ENCODE measurements around the gene ZNF398.

DNA sequence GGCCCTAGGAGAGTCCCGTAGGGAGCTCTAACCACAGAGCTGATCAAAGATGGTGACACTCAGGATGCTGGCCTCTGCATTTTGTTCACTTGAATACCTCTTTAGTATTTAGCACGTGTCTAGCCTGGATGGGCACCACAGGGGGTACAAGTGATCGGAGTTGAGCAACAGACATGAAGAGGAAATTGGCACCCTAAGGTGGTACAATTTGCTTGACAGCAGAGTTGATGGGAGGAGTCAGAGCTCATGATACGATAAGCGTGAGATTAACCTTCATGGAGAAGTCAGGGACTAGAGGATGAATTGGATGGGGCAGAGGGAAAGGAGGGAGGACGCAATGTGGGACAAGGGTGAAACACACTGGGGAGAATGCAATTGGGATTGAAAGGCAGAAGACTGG, 82.3 kb downstream of the ZNF398 start:
- TF ChIP-seq, protein P1, sequence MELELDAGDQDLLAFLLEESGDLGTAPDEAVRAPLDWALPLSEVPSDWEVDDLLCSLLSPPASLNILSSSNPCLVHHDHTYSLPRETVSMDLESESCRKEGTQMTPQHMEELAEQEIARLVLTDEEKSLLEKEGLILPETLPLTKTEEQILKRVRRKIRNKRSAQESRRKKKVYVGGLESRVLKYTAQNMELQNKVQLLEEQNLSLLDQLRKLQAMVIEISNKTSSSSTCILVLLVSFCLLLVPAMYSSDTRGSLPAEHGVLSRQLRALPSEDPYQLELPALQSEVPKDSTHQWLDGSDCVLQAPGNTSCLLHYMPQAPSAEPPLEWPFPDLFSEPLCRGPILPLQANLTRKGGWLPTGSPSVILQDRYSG (CRISPR knock-in tag; IDR thresholded peaks at IDR 0.05) = no peak
- no peak for TF ChIP-seq RFXAP (CRISPR knock-in tag; IDR thresholded peaks at IDR 0.05; ENCODE audit: borderline replicate concordance)
- TF ChIP-seq, protein P2, sequence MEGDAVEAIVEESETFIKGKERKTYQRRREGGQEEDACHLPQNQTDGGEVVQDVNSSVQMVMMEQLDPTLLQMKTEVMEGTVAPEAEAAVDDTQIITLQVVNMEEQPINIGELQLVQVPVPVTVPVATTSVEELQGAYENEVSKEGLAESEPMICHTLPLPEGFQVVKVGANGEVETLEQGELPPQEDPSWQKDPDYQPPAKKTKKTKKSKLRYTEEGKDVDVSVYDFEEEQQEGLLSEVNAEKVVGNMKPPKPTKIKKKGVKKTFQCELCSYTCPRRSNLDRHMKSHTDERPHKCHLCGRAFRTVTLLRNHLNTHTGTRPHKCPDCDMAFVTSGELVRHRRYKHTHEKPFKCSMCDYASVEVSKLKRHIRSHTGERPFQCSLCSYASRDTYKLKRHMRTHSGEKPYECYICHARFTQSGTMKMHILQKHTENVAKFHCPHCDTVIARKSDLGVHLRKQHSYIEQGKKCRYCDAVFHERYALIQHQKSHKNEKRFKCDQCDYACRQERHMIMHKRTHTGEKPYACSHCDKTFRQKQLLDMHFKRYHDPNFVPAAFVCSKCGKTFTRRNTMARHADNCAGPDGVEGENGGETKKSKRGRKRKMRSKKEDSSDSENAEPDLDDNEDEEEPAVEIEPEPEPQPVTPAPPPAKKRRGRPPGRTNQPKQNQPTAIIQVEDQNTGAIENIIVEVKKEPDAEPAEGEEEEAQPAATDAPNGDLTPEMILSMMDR (CRISPR knock-in tag; IDR thresholded peaks at IDR 0.05) = no peak
- no peak for TF ChIP-seq NFE2L1 (CRISPR knock-in tag; IDR thresholded peaks at IDR 0.05; ENCODE audit: borderline replicate concordance)
- TF ChIP-seq POLR2A (IDR thresholded peaks at IDR 0.05; ENCODE audit: insufficient read depth in 1 of 2, low read depth in 2 of 2, low read length in 2 of 2) = no peak
- TF ChIP-seq GABPA (IDR thresholded peaks at IDR 0.05; ENCODE audit: low read depth, low read length) = no peak
- no peak for TF ChIP-seq GABPA (CRISPR knock-in tag; IDR thresholded peaks at IDR 0.05; ENCODE audit: low read depth)
- TF ChIP-seq SP1 (IDR thresholded peaks at IDR 0.05) = no peak
- TF ChIP-seq SP1 (CRISPR knock-in tag; IDR thresholded peaks at IDR 0.05) = no peak
- TF ChIP-seq, protein P3, sequence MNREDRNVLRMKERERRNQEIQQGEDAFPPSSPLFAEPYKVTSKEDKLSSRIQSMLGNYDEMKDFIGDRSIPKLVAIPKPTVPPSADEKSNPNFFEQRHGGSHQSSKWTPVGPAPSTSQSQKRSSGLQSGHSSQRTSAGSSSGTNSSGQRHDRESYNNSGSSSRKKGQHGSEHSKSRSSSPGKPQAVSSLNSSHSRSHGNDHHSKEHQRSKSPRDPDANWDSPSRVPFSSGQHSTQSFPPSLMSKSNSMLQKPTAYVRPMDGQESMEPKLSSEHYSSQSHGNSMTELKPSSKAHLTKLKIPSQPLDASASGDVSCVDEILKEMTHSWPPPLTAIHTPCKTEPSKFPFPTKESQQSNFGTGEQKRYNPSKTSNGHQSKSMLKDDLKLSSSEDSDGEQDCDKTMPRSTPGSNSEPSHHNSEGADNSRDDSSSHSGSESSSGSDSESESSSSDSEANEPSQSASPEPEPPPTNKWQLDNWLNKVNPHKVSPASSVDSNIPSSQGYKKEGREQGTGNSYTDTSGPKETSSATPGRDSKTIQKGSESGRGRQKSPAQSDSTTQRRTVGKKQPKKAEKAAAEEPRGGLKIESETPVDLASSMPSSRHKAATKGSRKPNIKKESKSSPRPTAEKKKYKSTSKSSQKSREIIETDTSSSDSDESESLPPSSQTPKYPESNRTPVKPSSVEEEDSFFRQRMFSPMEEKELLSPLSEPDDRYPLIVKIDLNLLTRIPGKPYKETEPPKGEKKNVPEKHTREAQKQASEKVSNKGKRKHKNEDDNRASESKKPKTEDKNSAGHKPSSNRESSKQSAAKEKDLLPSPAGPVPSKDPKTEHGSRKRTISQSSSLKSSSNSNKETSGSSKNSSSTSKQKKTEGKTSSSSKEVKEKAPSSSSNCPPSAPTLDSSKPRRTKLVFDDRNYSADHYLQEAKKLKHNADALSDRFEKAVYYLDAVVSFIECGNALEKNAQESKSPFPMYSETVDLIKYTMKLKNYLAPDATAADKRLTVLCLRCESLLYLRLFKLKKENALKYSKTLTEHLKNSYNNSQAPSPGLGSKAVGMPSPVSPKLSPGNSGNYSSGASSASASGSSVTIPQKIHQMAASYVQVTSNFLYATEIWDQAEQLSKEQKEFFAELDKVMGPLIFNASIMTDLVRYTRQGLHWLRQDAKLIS (CRISPR knock-in tag; IDR thresholded peaks at IDR 0.05) = no peak
- TF ChIP-seq, protein P4, sequence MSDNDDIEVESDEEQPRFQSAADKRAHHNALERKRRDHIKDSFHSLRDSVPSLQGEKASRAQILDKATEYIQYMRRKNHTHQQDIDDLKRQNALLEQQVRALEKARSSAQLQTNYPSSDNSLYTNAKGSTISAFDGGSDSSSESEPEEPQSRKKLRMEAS (IDR thresholded peaks at IDR 0.05) = no peak
- no peak for TF ChIP-seq BRCA1 (CRISPR knock-in tag; IDR thresholded peaks at IDR 0.05)
- TF ChIP-seq ZNF780A (CRISPR knock-in tag; IDR thresholded peaks at IDR 0.05) = no peak
